Thyroid gland (tissue), 4 donors: ENCODE results near the gene CDH4.

ENCODE experiments used
- CTCF ChIP-seq, 6 experiments: fragments of 200-600 bp in 3 of 6; fragments of 450-650 bp in 3 of 6; sonication (generic) in 3 of 6; IDR thresholded peaks; one replicate each; pipeline ENCODE4 v1.5.1; 2016 to 2019; ENCODE audit warnings: antibody characterized with exemption in 6 of 6, mild to moderate bottlenecking in 2 of 6, inconsistent platforms in 1 of 6, moderate library complexity in 1 of 6
- POLR2A ChIP-seq, 2 donors: fragments of 450-650 bp; IDR thresholded peaks; one replicate each; pipeline ENCODE4 v1.6.1; 2017; ENCODE audit warnings: antibody characterized with exemption in 2 of 2, mild to moderate bottlenecking in 2 of 2, moderate library complexity in 1 of 2

GRCh38 chr20:61630816-61631215 is 378.8 kb downstream of the CDH4 start:
- TF ChIP-seq CTCF (IDR thresholded peaks at IDR 0.05) (no peak), POLR2A (IDR thresholded peaks at IDR 0.05) (no peak)
